ENCODE measurements around the gene SUPT3H. TPM values are rescaled to one million over a fixed set of nuclear protein-coding genes. Genes with fewer than 3 reads are reported as not detected.

The SUPT3H gene
- total RNA-seq, 6 experiments from 2014 or later = 5.6 to 8.2 (median 6.5) TPM

DNA sequence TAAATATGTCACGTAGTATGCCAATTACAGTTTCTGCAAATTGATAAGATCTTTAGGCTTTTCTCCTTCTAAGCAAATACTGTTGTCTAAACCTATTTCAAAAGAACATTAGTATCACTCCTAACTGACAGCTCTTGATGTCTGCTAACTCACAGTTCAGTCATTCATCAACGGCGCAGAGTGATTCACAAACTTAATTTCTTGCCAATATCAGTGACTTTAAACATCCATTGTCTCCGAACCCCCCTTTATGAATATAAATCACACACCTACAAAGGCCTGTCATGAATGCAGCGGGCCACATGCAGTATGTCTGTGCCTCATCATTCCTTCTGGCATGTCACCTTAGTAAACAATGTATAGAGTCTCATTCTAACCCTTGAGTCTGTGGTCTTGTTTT, 569.6 kb downstream of the SUPT3H start:
- H3K36me3 Mint-ChIP-seq (ENCODE audit: low read depth) = no peaks in the 10 kb centered on the region
- H3K27ac Mint-ChIP-seq = no peak overlapping the region
- TF ChIP-seq, protein P1, sequence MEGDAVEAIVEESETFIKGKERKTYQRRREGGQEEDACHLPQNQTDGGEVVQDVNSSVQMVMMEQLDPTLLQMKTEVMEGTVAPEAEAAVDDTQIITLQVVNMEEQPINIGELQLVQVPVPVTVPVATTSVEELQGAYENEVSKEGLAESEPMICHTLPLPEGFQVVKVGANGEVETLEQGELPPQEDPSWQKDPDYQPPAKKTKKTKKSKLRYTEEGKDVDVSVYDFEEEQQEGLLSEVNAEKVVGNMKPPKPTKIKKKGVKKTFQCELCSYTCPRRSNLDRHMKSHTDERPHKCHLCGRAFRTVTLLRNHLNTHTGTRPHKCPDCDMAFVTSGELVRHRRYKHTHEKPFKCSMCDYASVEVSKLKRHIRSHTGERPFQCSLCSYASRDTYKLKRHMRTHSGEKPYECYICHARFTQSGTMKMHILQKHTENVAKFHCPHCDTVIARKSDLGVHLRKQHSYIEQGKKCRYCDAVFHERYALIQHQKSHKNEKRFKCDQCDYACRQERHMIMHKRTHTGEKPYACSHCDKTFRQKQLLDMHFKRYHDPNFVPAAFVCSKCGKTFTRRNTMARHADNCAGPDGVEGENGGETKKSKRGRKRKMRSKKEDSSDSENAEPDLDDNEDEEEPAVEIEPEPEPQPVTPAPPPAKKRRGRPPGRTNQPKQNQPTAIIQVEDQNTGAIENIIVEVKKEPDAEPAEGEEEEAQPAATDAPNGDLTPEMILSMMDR (IDR thresholded peaks at IDR 0.05) = no peak
- no peak overlapping the region for H3K4me3 Mint-ChIP-seq
- DNase-seq = no peak
- no peaks in the 10 kb centered on the region for H3K9me3 Mint-ChIP-seq
- peaks cover 22% of the 10 kb centered on the region for H3K4me1 Mint-ChIP-seq (ENCODE audit: low read depth)
- no peaks in the 10 kb centered on the region for H3K27me3 Mint-ChIP-seq (ENCODE audit: insufficient read depth)

DNA sequence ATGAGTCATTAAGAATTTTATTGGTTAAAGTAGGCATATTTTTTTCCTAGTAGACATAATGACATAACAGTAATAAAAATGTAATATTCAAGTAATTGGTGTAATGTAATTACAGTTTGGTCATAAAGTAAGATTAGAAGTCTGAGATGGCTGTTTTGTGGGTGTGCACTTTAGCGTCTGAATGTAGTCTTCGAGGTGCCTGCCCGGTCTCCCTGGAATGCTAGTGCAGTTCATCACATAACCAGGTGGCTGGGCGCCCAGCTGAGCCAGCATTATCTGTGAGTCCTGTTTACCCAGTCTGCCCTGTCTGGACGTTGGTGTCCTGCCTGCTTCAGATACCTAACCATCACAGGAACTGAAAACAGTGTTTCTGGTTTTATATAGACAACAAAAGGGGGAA, 571.1 kb downstream of the SUPT3H start:
- Mint-ChIP-seq H3K36me3 (ENCODE audit: low read depth) (no peaks in the 10 kb centered on the region), H3K9me3 (no peaks in the 10 kb centered on the region), H3K4me3 (no peak overlapping the region), H3K27ac (no peak overlapping the region), H3K4me1 (ENCODE audit: low read depth) (peaks cover 22% of the 10 kb centered on the region), H3K27me3 (ENCODE audit: insufficient read depth) (peaks cover 4% of the 10 kb centered on the region; the same call in 1 of the 2 replicates)
- no peak for DNase-seq
- TF ChIP-seq, protein P1 (IDR thresholded peaks at IDR 0.05) = no peak

GRCh38 chr6:44805238-44805846, 572.4 kb downstream of the SUPT3H start:
- Mint-ChIP-seq H3K36me3 (ENCODE audit: low read depth) (no peaks in the 10 kb centered on the region), H3K4me1 (ENCODE audit: low read depth) (peaks cover 22% of the 10 kb centered on the region), H3K9me3 (no peaks in the 10 kb centered on the region), H3K27me3 (ENCODE audit: insufficient read depth) (peaks cover 11% of the 10 kb centered on the region), H3K27ac (peak overlapping the region; percentile 70), H3K4me3 (peak overlapping the region; percentile 36; the same call in 1 of the 2 replicates)
- DNase-seq = peak; percentile 57
- TF ChIP-seq, protein P1 (IDR thresholded peaks at IDR 0.05) = no peak

DNA sequence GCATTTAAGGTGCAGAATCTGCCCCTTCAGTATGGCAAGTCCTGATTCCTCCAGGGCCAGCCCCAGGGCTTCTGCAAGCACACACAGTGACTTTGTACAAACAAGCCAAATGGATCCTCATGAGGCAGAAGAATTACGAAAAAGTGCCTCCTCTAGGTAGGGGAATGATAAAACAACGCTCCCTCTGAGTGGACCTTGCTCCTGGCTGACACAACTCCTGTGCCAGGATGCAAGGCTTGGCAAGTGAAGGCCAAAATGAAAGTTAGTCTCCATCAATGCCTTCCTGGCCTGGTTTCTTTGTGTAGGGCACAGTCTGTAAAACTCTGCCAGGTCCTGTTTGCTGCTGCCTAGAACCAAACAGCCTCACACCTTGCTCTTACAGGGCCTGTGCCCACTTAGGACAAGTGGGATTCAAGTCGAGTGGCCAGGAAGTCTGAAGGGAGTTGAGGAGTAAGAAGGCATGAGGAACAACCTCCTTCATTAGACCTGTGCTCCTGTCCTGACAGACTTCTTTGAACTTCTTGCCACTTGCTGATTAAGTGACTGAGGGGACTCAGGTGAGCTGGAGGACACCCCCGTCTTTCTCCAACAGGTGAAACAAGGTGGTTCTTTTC, 573.1 kb downstream of the SUPT3H start:
- Mint-ChIP-seq H3K36me3 (ENCODE audit: low read depth) (no peaks in the 10 kb centered on the region), H3K27ac (peak overlapping the region; percentile 70), H3K4me3 (peak overlapping the region; percentile 36; the same call in 1 of the 2 replicates), H3K9me3 (no peaks in the 10 kb centered on the region), H3K4me1 (ENCODE audit: low read depth) (peaks cover 22% of the 10 kb centered on the region), H3K27me3 (ENCODE audit: insufficient read depth) (peaks cover 15% of the 10 kb centered on the region)
- TF ChIP-seq, protein P1 (IDR thresholded peaks at IDR 0.05) = no peak
- no peak for DNase-seq

- Mint-ChIP-seq H3K4me1 (ENCODE audit: low read depth) (peaks cover 22% of the 10 kb centered on the region), H3K4me3 (no peak overlapping the region), H3K27ac (no peak overlapping the region), H3K36me3 (ENCODE audit: low read depth) (no peaks in the 10 kb centered on the region), H3K27me3 (ENCODE audit: insufficient read depth) (peaks cover 15% of the 10 kb centered on the region), H3K9me3 (no peaks in the 10 kb centered on the region)
- TF ChIP-seq, protein P1 (IDR thresholded peaks at IDR 0.05) = no peak
- no peak for DNase-seq
Observed at GRCh38 chr6:44804016-44804415, 573.7 kb downstream of the SUPT3H start.
